ENCODE measurements around the gene DLG2.

DNA sequence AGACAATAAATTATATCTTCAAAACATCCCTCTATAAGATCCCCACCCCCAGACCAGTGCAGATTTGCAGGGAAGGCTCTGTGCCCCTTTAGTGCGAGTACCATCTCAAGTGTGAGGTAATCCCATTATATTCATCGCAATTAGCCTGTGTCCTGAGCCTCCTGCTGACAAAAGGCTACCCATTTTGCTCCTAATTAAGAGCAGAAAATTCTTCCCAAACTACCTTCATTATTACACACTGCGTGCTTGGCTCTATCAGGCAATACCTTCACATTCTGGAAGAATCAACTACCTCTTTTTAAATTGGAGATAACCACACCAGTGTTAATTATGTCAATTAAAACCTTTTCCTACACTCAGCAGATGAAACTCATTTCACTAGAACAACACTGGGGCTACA lies 1207.5 kb downstream of the DLG2 start:
- TF ChIP-seq POLR2A (IDR thresholded peaks at IDR 0.05; ENCODE audit: control extremely low read depth in 1 of 2, low read depth in 2 of 2, low read length in 2 of 2), result no peak
- TF ChIP-seq SP1 (IDR thresholded peaks at IDR 0.05; ENCODE audit: low read depth, low read length), result no peak
- no peak for TF ChIP-seq CEBPB (IDR thresholded peaks at IDR 0.05; ENCODE audit: low read depth, low read length)
